GM18498 (cell line): Measurements from ENCODE around the gene SDK2.
"Not testable (repeated sequence)": the region's sequence is repeated elsewhere in the genome, so short reads cannot be mapped to it uniquely, and the experiment has no call there.

Experiments
- ATAC-seq: cut with Tn5 transposase; IDR thresholded peaks from one replicate; pipeline ENCODE4 v1.9.1; 2021; ENCODE audit warnings: mild to moderate bottlenecking, moderate library complexity; ENCODE audit not compliant: unreplicated experiment

The SDK2 gene

GRCh38 chr17:73492821-73493814 lies 151.1 kb downstream of the SDK2 start:
- ATAC-seq, result no peak

DNA sequence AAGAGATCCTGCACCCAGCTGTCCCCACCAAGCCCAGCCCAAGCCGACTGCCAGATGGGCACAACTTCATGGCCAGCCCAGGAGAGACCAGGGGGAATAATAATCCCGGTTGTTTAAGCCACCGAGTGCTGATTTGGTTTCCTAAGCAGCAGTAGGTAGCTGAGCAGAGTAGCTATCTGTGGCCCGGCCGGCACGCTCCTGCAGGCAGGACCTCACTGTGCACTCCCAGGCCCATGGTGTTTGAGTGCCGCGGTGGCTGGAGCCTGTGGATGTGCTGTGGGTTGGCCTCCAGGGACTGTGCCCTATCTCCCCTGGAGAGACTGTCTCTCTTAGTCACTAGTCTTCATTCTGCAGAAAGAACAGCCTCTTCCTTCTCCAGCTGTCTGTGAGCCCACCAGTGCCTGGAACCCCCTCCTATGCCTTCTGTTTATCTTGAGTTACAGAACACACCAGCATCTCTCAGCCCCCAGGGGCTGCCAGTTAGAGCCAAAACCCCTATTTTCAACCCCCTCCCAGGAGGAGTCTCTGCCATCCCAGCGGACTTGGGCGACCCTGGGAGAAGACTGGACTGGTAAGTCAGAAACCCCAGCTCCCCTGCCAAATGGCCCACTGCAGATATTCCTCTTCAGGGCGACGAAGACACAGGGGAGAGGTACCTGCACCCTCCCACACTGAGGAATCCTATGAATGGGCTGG lies 152.0 kb downstream of the SDK2 start:
- ATAC-seq, result no peak

GRCh38 chr17:73491648-73492047 lies 152.6 kb downstream of the SDK2 start:
- ATAC-seq, result no peak

GRCh38 chr17:73490851-73491250 lies 153.4 kb downstream of the SDK2 start:
- no peak for ATAC-seq

GRCh38 chr17:73489991-73490390 lies 154.3 kb downstream of the SDK2 start:
- ATAC-seq, result no peak

DNA sequence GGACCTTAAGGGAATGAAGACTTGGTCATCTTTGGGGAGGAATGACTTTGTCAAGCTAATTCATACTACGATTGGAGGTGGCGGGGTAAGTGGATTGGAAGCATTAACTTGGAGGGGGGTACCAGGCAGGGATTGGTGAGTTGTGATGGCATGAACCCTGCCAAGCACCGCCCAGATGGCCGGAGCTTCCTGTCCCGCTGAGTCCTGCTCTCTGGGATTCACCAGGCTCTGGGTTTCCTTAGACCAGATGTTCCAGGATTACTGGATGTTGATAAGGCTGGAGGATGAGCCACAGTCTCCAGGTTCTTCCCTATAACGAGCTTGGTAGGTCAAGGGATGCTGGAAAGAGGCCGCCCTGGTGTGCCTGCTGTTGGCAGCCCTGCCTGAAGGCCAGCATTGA lies 154.9 kb downstream of the SDK2 start:
- ATAC-seq, result no peak

- no peak for ATAC-seq
These were observed 159.1 kb downstream of the SDK2 start for GRCh38 chr17:73485130-73485529.

GRCh38 chr17:73482894-73483293 lies 161.4 kb downstream of the SDK2 start:
- ATAC-seq, result no peak

DNA sequence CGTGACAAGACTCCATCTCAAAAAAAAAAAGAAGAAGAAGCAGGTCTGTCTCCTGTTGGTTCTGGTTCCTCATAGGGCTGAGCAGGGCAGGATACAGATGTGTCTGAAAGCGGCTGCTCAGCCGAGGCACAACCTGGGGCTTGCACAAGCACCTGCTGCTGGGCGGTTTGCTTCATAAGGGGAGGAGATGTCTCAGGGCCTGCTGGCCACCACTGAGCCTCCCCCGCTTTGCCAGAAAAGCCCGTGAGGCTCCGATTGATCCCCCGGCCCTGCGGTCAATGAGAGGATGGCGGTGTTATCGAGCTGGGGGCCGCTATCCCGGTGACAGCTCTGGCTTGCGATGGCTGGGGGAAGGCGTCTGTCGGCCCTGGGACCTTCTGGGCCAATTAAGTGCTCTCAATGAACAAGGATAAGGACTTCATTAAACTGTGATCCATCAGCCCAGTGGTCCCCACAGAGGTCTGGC lies 162.0 kb downstream of the SDK2 start:
- ATAC-seq, result no peak

DNA sequence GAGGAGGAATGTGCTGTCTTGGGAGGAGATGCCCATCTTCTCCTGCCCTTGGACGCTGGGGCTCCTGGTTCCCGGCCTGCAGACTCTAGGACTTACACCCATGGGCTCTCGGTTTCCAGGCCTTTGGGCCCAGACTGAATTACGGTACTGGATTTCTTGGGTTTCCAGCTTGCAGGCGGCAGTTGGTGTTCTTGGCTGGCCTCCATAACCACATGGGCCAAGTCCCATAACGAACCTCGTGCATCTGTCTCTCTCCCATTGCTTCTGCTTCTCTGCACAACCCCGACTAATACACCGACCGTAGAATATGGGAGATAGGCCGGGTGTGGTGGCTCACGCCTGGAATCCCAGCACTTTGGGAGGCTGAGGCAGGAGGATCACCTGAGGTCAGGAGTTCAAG lies 162.6 kb downstream of the SDK2 start:
- no peak for ATAC-seq

DNA sequence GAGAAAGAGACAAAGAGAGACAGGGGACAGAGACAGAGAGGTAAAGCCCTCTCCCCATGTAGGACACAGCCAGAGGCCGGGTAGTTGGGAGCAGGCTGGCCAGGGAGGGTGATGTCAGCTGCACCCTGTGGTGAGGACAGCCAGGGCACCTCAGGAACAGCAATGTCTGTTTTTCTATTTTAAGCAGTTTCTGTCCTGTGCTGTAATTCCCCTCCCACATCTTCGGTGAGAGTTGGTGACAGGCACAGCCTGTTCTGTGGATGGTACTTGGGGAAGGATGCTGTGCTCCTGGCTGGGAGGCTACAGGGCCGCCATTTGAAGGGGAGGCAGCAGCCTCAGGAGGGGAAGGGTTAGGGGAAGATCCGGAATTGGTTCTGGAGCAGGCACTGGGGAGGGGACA lies 163.5 kb downstream of the SDK2 start:
- no peak for ATAC-seq

DNA sequence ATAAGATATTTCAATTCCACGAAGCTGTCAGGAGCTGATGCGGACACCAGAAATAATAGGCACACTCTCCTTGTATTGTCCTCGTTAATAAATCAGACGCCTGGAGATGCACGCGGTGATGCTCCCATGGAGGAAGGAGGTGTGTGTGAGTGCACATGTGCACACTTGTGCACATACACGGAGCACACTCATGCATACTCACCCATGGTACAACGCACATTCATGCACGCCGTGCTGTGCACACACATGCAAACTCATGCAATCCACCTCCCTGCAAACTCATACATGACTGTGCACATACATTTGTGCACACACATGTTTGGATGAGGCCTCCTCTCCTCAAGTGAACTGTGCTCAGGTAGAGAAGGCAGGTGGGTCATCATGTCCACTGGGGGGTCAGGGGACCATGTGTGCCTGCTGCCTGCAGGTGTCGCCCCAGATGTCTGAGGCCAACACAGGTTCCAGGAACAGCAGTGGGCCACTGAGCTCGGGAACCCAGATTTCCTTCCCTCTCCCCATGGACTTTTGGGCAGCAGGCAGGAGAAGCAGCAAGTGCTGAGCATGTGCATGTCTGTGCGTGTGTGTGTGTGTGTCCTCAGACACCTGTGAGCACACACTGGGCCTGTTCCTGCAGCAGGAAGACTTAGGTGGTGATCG lies 165.3 kb downstream of the SDK2 start:
- no peak for ATAC-seq

GRCh38 chr17:73478334-73478733 lies 165.9 kb downstream of the SDK2 start:
- no peak for ATAC-seq

DNA sequence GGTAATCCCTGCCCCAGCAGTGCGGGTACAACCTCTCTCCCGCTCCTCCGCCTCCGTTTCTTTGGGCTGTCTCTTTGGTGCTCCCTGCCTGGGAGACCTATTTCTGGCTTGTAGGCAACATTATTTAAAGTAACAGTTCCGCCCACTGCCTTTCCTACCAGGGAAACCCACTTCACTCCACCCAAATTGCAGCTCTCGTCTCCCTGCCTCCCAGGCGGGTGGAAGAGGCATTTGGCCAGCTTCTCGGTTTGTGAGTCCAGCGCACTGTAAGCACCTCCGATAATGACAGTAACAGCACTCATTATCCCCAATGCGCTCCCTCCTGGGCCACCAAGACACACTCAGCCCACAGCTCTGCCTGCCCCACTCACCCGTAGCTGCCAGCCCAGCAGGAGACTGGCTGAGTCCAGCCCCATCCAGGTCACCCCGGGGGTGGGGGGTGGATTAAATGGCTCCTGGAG lies 167.3 kb downstream of the SDK2 start:
- no peak for ATAC-seq

DNA sequence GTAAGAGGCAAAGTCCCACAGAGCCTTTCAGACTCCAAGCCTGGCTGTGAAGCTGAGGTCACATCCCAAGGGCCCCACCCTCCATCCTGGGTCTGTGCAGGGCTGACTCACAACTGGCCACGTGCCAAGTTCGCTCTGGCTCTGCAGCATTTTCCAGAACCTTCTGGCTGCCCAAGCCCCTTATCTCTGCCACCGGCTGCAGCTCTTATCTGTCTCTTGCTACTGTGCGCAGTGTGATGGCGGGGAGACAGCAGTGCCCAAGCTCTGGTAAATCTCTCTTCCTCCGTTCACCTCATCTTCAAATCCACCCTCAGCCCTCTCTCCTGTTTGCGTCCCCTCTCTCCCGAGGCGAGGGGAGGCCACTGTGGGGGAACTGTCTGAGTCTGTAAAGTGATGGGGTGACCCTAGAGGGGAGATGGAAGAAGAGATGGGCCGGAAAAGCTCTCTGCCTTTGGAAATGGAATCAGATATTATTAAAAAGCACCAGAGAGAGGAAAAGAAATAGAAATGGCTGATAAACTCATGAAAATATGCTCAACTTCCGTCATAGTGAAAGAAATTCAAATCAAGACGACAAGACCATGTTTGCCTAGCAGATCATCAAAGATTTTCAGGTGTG lies 169.8 kb downstream of the SDK2 start:
- ATAC-seq, result no peak

DNA sequence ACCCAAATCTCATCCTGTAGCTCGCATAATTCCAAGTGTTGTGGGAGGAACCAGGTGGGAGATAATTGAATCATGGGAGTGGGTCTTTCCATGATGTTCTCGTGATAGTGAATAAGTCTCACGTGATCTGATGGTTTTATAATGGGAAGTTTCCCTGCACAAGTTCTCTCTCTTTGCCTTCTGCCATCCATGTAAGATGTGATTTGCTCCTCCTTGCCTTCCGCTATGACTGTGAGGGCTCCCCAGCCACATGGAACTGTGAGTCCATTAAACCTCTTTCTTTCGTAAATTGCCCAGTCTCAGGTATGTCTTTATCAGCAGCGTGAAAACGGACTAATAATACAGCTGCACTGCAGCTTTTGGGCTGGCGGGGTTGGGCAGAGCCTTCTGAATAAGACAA lies 171.5 kb downstream of the SDK2 start:
- not testable (repeated sequence) for ATAC-seq

DNA sequence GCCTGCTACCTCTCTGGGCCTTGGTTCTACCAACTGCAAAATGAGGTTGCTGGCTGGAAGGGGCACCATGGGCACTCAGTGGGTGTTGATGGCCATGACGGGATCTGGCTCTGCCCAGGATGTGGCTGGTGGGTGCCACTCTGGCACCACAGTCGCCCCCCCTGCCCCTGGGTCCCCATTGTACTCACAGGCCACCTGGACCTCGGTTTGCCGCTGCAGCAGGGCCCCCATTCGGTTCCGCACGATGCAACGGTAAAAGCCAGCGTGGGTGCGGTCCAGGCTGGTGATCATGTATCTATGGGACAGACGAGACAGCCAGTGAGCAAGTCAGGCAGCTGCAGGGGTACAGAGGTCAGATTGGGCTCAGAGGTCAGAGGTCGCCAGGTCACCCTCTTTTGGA lies 172.3 kb downstream of the SDK2 start:
- ATAC-seq, result no peak

DNA sequence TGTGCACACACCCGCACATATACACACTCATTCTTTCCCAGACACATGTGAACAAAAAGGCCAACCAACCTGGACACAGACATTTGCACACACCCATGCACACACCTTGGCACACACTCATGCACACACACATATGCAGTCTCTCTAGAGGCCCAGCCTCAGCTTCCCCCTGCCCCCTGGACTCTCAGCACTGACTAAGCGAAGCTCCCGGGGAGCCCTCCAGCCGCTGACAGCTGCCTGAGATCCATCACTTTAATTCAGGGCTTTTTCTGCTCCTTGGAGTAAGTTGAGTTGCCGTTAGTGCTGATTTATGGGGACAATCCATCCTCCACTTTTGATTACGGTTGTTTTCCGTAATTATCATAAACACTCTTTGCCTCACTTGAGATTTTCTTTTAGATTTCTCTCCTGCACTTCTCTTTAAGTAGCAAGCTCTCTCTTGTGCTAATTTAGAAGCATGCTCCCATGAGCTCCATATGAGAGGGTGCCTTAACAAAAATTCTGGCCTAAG lies 173.9 kb downstream of the SDK2 start:
- ATAC-seq, result no peak

DNA sequence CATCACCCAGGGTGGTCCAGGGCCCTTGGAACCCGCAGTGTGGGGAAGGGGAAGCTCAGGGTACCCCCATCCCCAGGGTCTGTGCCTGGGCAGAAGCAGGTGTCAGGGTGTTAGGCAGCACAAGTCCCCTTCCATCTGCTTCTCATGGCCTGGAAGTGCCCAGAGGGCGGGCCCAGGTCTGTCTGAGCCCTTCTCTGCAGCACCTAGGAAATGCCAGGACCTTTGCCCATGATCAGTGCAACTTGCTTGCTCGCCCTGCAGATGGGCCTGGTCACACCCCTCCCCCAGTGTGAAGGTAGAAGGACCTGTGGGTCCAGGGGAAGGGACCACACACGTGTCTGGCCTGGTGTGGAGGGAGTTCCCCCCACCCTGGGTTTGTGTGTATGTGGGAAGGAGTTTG lies 174.9 kb downstream of the SDK2 start:
- ATAC-seq, result no peak

DNA sequence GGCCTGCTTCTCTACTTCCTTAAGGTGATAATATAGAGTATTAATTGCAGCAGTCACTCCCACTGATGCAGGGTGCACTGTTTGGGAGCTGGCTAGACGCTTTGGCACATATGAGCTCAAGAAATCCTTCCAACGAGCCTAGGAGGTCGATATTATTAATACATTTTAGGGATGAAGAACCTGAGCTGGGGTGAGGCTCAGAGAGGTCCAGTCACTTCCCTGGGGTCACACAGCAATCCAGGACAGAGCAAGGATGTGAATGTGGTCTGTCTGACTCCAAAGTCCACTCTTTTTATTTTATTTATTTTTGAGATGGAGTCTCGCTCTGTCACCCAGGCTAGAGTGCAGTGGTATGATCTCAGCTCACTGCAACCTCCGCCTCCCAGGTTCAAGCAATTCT lies 176.0 kb downstream of the SDK2 start:
- no peak for ATAC-seq

DNA sequence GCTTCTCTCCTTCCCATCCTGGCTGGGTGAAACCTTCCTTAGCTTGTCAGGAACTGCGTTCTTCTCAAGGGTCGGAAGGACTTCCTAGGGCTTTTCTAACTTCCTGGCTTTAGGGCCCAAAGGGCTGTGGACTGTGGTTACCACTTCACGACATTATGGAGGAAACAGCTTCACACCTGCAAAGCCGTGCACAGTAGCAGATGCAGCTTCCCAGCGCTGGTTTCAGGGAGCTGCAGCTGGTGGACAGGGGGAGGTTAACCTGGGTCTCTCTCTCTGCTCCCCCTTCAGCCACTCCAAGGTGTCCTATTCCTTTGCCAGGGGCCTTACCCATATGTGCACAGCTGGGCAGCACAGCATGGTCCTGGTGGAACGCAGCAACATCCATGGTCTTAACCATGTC lies 176.6 kb downstream of the SDK2 start:
- no peak for ATAC-seq
